Stimulated activated naive CD8-positive, alpha-beta T cell treated with anti-CD3 and anti-CD28 coated beads, Interleukin-15, amount 100 ng/mL, for 72 hours (primary cell): ENCODE results near the gene RCVRN.

Source experiments
- ATAC-seq: fragments of 150-1000 bp; cut with Tn5 transposase; 2 replicates; pipeline ENCODE4 v1.10.0; 2021; ENCODE audit warnings: mild to moderate bottlenecking, moderate library complexity
- DNase-seq, 2 donors: peaks; one replicate each; pipeline ENCODE4 v3.0.0; 2021 to 2022
- H3K27ac Mint-ChIP-seq, 2 donors: one replicate each; pipeline ENCODE4 v1.8.0; 2022; ENCODE audit warnings: mild to moderate bottlenecking in 2 of 2, mixed read lengths in 2 of 2, moderate library complexity in 2 of 2
- H3K27me3 Mint-ChIP-seq: one replicate; pipeline ENCODE4 v1.8.0; 2022; ENCODE audit warnings: mixed read lengths
- H3K4me1 Mint-ChIP-seq: one replicate; pipeline ENCODE4 v1.8.0; 2022; ENCODE audit warnings: mild to moderate bottlenecking, mixed read lengths
- H3K4me3 Mint-ChIP-seq, 2 donors: one replicate each; pipeline ENCODE4 v1.8.0; 2022; ENCODE audit warnings: mild to moderate bottlenecking in 2 of 2, mixed read lengths in 2 of 2, moderate library complexity in 1 of 2
- H3K9me3 Mint-ChIP-seq, 2 donors: one replicate each; pipeline ENCODE4 v1.8.0; 2022; ENCODE audit warnings: mixed read lengths in 2 of 2

Gene RCVRN

DNA sequence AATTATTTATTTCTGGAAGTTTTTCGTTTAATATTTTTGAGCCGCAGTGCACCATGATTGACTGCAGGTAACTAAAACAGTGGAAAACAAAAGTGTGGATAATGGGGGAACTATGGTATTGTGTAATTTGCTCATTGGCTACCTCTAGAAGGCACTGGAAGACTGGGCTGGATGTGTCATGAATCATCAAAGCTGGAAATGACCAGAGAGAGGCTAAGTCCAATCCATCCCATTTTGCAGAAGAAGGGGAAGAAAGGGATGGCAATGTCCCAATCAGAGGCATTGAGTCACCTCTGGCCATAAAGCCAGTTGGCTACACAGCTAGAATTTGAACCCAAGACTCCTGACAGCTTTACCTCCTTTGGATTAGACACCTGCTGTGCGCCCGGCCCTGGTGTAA is 50.0 kb downstream of the RCVRN start:
- peaks cover 0 to 6% of the 10 kb centered on the region in 2 donors for H3K9me3 Mint-ChIP-seq
- H3K4me1 Mint-ChIP-seq, result no peaks in the 10 kb centered on the region
- ATAC-seq (no peak), DNase-seq (no peak)
- no peak overlapping the region for H3K4me3 Mint-ChIP-seq
- H3K27me3 Mint-ChIP-seq, result no peaks in the 10 kb centered on the region
- no peak overlapping the region for H3K27ac Mint-ChIP-seq

DNA sequence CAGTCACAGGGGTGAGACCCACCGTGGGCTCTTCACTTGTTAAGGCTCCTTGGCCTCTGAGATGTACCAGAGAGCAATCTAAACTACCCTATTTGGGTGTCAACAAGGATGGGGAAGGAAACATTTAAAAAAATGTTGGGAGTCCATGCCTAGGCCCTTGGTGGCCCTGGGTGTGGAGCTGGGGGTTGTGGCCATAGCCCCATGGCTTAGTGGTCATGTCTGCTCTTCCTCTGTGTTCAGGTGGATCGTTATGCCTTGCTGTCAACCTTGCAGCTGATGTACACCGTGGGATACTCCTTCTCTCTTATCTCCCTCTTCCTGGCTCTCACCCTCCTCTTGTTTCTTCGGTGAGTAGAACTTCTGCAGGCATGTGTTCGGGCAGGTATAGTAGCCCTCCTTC is 50.8 kb downstream of the RCVRN start:
- Mint-ChIP-seq H3K27ac (no peak overlapping the region), H3K9me3 (peaks cover 0 to 6% of the 10 kb centered on the region in 2 donors), H3K4me1 (no peaks in the 10 kb centered on the region), H3K27me3 (no peaks in the 10 kb centered on the region), H3K4me3 (no peak overlapping the region)
- ATAC-seq (no peak), DNase-seq (no peak)

DNA sequence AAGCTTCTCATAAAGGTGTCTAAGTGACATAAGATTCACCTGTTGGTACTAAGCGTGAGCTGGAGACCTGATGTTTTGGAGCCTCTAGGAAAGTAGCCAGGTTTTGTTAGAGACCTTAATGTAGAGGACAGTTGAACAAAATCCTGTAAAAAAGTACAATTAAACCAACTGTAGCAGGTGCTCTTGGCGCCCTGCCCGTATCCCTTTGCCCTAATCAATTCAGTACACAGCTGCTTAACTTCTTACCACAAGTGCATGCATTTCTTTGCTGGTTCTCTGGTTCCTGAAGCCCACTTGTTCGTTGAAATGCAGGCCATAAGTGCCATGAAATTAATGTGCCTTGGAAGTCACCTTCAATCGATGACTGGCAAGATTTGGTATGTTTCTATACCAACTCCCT is 54.9 kb downstream of the RCVRN start:
- no peak overlapping the region for H3K4me3 Mint-ChIP-seq
- ATAC-seq, result no peak
- H3K4me1 Mint-ChIP-seq, result no peaks in the 10 kb centered on the region
- no peak overlapping the region for H3K27ac Mint-ChIP-seq
- DNase-seq, result no peak
- H3K27me3 Mint-ChIP-seq, result no peaks in the 10 kb centered on the region
- peaks cover 0 to 6% of the 10 kb centered on the region in 2 donors for H3K9me3 Mint-ChIP-seq
